ENCODE measurements around the gene SRC. TPM values are rescaled to one million over a fixed set of nuclear protein-coding genes. Genes with fewer than 3 reads are reported as not detected.

Gene SRC
- total and polyA plus RNA-seq, 2 experiments from 2014 or later: 8.0 to 25.9 TPM

DNA sequence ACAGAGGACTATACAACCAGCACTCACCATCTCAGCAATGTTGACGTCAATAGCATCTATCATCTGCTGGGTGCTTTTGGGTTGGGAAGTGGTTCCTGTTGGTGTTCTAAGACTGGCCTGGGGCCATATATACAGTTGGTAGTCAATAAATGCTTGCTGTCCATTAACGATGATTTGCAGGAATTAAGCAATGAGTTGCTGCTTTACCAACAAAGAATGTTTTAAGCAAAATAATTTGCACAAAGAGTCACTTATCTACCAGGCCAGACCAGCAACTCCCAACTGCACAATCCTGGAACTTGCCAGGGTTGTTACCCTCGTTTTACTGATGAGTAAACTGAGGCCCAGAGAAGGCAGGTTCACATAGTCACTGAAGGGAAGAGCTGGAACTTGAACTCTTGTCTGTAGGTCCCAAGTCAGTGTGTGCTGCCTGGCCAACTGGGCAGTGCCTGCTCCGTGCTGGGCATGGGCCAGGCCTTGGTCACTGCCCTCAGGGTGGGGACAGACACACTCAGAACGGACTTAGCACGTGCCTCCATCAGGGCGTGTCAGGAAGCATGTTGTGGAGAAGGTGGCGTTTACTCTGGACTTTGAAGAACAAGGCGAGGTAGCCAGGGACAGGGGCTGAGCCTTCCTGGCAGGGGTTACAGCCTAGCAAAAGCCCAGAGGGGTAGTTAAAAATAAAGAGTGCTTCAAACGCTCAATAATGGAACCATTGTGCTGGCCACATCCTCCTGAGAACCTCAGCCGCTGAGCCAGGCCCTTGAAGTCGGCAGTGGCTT is 2.5 kb upstream of the SRC start (continued):
- TF ChIP-seq, protein P1, sequence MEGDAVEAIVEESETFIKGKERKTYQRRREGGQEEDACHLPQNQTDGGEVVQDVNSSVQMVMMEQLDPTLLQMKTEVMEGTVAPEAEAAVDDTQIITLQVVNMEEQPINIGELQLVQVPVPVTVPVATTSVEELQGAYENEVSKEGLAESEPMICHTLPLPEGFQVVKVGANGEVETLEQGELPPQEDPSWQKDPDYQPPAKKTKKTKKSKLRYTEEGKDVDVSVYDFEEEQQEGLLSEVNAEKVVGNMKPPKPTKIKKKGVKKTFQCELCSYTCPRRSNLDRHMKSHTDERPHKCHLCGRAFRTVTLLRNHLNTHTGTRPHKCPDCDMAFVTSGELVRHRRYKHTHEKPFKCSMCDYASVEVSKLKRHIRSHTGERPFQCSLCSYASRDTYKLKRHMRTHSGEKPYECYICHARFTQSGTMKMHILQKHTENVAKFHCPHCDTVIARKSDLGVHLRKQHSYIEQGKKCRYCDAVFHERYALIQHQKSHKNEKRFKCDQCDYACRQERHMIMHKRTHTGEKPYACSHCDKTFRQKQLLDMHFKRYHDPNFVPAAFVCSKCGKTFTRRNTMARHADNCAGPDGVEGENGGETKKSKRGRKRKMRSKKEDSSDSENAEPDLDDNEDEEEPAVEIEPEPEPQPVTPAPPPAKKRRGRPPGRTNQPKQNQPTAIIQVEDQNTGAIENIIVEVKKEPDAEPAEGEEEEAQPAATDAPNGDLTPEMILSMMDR (conservative IDR thresholded peaks at IDR 0.05; ENCODE audit: low read depth in 2 of 2): no peak
- TF ChIP-seq ETS1 (IDR thresholded peaks at IDR 0.05) (no peak), CREB1 (CRISPR knock-in tag; IDR thresholded peaks at IDR 0.05; ENCODE audit: low read depth) (no peak), REST (IDR thresholded peaks at IDR 0.05; ENCODE audit: unreplicated experiment) (no peak), POLR2AphosphoS5 (IDR thresholded peaks at IDR 0.05; ENCODE audit: low read depth) (no peak), EZH2phosphoT487 (IDR thresholded peaks at IDR 0.05; ENCODE audit: unreplicated experiment) (no peak)

DNA sequence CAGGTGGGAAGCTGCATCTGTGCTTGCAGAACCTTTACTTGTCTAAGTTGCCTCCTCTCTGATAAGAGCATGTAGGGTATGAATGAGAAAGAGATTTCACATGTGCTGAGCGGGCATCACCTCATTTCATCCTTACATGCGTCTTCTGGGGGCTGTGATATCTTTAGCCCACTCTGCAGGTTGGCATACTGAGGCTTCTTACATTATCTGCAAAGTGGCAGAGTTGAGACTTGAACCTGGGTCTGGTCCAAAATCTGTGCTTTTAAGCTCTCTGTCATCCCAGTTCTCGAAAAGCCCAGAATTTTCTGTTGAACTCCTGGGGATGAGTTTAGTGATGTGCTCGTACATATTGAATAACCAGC is 2.0 kb upstream of the SRC start:
- no peak overlapping the region for H3K4me3 Mint-ChIP-seq
- Histone ChIP-seq H3K36me3 (ENCODE audit: insufficient read depth) (no peaks in the 10 kb centered on the region), H3K79me2 (replicated peaks; ENCODE audit: insufficient read depth) (peaks cover 23% of the 10 kb centered on the region), H3K4me2 (no peak overlapping the region), H3K4me1 (ENCODE audit: insufficient read depth) (peaks cover 5% of the 10 kb centered on the region; the same call in 1 of the 2 replicates), H4K20me1 (replicated peaks; ENCODE audit: insufficient read depth) (no peaks in the 10 kb centered on the region; the same call in 1 of the 2 replicates), H3K27me3 (ENCODE audit: insufficient read depth) (no peaks in the 10 kb centered on the region), H3K9me2 (ENCODE audit: insufficient read depth) (no peaks in the 10 kb centered on the region), H2AFZ (no peak overlapping the region), H3K4me3 (no peak overlapping the region), H3K27ac (ENCODE audit: low read depth) (no peak overlapping the region), H3F3A (replicated peaks; ENCODE audit: low read depth) (no peaks in the 10 kb centered on the region)
- no peak for ATAC-seq
- DNase-seq (ENCODE audit: low spot score): no peak
- peaks cover 19% of the 10 kb centered on the region for H3K4me1 Mint-ChIP-seq
- no peak overlapping the region for H3K27ac Mint-ChIP-seq
- H3K9me3 Mint-ChIP-seq: no peaks in the 10 kb centered on the region
- H3K27me3 Mint-ChIP-seq (ENCODE audit: insufficient read depth, low read depth, poor library complexity): peaks cover 19% of the 10 kb centered on the region
- peaks cover 3% of the 10 kb centered on the region; the same call in 2 of the 3 replicates for H3K36me3 Mint-ChIP-seq (ENCODE audit: low read depth)
- TF ChIP-seq ZNF114 (CRISPR knock-in tag; IDR thresholded peaks at IDR 0.05) (no peak), CREB1 (CRISPR knock-in tag; IDR thresholded peaks at IDR 0.05; ENCODE audit: low read depth) (no peak), STAT1 (IDR thresholded peaks at IDR 0.05; ENCODE audit: unreplicated experiment) (no peak), EZH2 (IDR thresholded peaks at IDR 0.05; ENCODE audit: low read depth, unreplicated experiment) (no peak), NANOG (IDR thresholded peaks at IDR 0.05; ENCODE audit: borderline replicate concordance) (no peak)
- TF ChIP-seq, protein P1 (conservative IDR thresholded peaks at IDR 0.05; ENCODE audit: low read depth in 2 of 2): no peak
